NCI-H146 treated with DMSO at 0.1 percent for 48 hours (cell line): ENCODE results near the gene TCERG1L.
A peak's percentile ranks its signal among the peaks of the same experiment; 100 is the strongest.

Experiments used
- DNase-seq: peaks from one replicate; lab custom pipeline; 2025; ENCODE audit not compliant: unreplicated experiment; lab: John Stamatoyannopoulos, UW

The TCERG1L gene

GRCh38 chr10:131055437-131055836 is 256.1 kb downstream of the TCERG1L start:
- no peak for DNase-seq

GRCh38 chr10:131053192-131053591 is 258.3 kb downstream of the TCERG1L start:
- no peak for DNase-seq

- no peak for DNase-seq
Observed at GRCh38 chr10:131050162-131050766, 261.3 kb downstream of the TCERG1L start.

DNA sequence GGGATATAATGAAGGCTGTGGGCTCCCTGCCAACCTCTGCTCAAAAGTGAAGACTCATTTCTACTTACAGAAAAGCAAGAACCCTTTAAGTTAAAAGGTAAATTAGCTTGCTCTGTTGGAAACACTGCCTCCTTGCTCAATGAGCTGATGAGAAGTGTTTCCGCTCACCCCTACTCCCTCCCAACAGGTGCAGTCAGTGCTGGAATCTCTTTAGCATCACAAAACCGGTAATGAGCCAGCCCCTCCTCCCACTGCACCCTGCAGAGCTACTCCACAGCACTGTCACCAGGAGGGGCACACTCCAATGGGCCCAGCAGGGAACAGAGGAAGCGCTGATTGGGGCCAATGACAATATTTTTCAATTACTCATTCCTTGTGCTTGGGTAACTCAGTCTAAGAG is 262.5 kb downstream of the TCERG1L start:
- peak; percentile 90 for DNase-seq

DNA sequence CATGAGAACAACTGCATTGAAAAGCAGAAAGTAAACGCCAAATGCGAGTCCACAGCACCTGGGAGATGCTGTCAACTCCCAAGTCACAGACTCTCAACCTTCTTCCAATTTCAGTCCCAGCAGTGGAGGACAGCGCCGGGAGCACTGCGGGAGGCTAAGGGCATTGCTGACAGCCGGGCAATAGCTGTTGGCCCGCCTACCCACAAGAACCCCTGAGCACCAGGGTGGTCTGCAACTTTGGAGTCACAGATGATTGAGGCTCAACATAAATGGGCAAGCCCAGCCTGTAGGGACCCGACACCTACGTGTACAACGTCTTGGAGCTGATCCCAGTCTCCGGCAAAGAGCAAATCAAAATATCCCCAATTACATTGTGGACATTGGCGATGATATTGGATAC is 262.9 kb downstream of the TCERG1L start:
- DNase-seq = no peak

DNA sequence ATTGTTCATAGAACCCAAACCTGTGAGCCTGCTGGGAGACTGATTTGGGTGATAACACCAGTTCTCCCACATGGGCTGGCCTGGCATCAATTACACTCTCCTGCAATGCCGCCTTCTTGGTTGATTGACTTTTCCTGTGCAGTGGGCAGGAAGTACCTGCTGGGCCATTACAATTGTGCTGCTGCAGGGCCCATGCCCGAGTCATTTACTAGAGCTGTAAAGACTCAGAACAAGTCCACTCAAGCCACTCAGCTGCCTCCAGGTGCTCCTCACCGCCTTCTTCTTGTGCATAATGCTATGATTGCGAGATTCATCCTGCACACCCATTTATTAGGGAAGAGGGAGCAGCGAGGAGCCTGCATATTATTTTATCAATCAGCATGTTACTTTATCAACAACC is 264.0 kb downstream of the TCERG1L start:
- DNase-seq = peak; percentile 11

- no peak for DNase-seq
Observed at GRCh38 chr10:131046194-131046593, 265.3 kb downstream of the TCERG1L start.

DNA sequence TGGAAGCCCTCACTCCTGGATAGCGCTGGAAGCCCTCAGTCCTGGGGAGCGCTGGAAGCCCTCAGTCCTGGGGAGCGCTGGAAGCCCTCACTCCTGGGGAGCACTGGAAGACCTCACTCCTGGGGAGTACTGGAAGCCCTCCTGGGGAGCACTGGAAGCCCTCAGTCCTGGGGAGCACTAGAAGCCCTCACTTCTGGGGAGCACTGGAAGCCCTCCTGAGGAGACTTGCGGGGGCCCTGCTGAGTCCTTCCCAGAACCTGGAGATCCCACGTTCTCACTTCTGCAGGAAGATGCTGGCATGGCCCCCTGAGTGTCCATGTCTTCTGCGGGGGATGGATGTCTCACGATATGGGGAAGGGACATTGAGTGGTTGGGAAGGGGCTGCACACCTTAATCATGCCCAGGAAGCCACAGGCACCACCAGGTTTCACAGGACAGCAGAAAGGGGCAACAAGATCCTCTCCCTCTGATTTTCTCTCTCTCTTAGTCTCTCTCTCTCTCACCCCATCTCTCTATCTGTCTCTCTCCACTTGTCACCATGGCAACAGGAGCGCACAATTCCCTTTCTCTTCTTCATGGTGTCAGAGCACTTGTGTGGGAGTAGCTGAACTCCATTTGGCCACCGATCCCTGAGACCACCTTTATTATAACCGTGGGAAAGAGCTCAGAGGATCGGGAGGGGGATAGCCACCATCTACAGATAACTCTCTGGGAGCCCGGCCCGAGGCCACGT is 267.0 kb downstream of the TCERG1L start:
- DNase-seq = no peak

- DNase-seq = no peak
Observed at GRCh38 chr10:131043039-131043691, 268.4 kb downstream of the TCERG1L start.
